ENCODE data around the gene ZNF211.

The ZNF211 gene

GRCh38 chr19:57664269-57665127, 31.5 kb downstream of the ZNF211 start:
- DNase-seq, result peak; percentile 2

GRCh38 chr19:57665261-57665806, 32.4 kb downstream of the ZNF211 start:
- DNase-seq, result no peak

GRCh38 chr19:57667228-57667627, 34.3 kb downstream of the ZNF211 start:
- no peak for DNase-seq

DNA sequence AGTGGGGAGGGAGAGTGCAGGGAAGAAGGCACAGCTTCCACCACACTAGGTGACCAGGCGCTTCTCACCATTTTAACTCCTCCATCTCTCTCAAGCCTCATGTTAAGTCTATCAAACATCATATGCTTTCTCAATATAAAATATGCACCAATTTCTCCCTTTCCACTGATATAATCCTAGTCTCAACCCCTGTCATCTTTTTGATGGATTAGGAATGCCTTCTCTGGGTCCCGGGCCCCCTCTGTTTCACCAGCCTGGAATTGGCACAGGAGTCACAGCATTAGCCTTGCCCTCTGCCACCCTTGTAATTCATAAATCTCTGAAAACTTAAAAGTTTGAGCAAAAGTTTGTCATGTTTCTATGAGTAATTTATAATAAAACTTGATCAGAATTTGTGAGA, 35.7 kb downstream of the ZNF211 start, which contains the start of gene ZSCAN4:
ZSCAN4 (plus strand) TSS at position 301 of the 400 bp plus-strand sequence. CDS start 7,211 bp downstream, outside the sequence.
- DNase-seq, result no peak

GRCh38 chr19:57671124-57671895, 38.3 kb downstream of the ZNF211 start:
- no peak for DNase-seq

GRCh38 chr19:57672466-57672865, 39.5 kb downstream of the ZNF211 start:
- no peak for DNase-seq

DNA sequence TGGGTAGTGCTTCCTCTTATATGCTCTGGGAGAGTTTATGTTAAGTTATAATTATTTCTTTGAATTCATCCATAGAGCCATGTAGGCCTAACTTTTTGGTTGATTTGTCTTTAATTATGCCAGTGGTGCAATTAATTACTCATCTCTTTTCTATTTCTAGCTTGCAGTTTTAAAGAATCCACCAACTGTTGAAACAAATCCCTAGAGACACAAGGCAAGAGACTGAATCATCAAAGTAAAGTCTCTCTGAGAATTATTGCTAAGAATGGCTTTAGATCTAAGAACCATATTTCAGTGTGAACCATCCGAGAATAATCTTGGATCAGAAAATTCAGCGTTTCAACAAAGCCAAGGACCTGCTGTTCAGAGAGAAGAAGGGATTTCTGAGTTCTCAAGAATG, 42.9 kb downstream of the ZNF211 start:
- DNase-seq, result no peak

DNA sequence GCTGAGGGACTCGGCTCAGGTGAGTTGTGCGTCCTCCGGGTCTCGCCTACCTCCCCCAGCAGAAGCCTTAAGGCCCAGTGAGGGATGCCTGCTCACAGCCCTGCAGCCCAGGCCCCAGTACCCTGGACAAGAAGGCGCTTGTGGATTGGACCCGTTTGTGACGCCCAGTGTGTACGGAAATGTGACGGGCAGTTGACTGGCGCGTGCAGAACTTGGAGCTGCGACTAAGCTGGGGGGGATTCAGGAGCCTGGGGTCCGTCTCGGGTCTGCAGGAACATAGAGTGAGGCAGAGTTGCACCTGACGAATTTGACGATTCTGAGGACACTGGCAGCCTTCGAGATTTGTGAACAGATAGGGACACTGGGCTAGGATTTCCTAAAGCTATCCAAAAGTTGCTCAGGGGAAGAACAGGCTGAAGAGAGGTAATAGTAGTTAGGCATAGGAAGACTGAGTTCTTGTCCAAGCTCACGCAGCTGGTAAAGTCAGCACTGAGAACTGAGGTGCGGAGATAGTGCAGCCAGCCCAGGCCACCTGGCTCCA, 49.3 kb downstream of the ZNF211 start:
- DNase-seq, result peak; percentile 13

- DNase-seq, result no peak
Observed at GRCh38 chr19:57686727-57687126, 53.8 kb downstream of the ZNF211 start.

DNA sequence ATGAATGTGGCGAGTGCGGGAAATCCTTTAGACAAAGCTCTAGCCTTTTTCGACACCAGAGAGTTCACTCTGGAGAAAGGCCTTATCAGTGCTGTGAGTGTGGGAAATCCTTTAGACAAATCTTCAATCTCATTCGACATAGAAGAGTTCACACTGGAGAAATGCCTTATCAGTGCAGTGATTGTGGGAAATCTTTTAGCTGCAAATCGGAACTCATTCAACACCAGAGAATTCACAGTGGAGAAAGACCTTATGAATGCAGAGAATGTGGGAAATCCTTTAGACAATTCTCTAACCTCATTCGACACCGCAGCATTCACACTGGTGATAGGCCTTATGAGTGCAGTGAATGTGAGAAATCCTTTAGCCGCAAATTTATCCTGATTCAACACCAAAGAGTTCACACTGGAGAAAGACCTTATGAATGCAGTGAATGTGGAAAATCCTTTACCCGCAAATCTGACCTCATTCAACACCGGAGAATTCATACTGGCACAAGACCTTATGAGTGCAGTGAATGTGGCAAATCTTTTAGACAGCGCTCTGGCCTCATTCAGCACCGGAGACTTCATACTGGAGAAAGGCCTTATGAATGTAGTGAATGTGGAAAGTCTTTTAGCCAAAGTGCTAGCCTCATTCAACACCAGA, 54.5 kb downstream of the ZNF211 start:
- no peak for DNase-seq

- no peak for DNase-seq
Observed at GRCh38 chr19:57688011-57688763, 55.2 kb downstream of the ZNF211 start.

GRCh38 chr19:57689750-57690149, 56.8 kb downstream of the ZNF211 start:
- DNase-seq, result no peak
